ENCODE results near the gene CCDC178.
"Not testable (repeated sequence)": the region's sequence is repeated elsewhere in the genome, so short reads cannot be mapped to it uniquely, and the experiment has no call there.

CCDC178 gene

DNA sequence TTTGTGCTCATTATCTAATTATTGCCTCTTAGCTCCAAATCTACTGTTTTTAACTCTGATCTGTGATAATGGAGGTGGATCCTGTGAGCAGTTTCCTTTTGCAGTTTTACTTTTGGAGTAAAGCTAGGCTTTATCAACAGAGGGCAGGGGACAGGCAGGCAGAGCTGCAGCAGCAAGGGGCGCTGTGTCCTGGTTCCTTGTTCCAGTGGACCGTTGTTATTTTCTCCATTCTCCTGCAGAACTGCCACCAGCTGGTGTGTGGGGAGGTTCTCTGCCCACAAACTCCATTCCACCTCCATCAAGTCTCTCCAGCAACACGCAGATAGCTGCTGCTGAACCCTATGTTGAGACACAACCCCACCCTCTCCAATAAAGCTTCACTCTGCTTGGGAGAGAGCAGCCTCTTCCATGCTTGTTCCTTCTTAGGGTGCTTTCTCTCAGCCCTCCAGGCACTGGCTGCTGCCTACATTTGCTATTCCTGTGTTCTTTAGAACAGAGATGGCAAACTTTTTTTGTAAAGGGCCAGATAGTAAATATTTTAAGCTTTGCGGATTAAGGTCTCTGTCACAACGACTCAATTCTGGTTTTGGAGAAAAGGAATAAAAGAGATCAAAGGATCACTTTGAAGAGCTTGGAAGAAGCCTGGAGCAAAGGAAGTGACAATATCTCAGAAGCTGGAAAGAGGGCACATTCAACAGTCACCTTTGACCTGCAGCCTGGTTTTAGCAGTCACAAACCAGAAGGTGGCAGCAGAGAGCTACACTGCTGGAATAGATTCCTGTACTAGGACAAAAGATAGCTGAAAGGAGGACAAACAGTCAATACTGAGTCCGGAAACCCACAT, 208.8 kb downstream of the CCDC178 start:
- peak; percentile 5 to 11 for DNase-seq (ENCODE audit: extremely low read depth in 1 of 2, low read depth in 1 of 2)

DNA sequence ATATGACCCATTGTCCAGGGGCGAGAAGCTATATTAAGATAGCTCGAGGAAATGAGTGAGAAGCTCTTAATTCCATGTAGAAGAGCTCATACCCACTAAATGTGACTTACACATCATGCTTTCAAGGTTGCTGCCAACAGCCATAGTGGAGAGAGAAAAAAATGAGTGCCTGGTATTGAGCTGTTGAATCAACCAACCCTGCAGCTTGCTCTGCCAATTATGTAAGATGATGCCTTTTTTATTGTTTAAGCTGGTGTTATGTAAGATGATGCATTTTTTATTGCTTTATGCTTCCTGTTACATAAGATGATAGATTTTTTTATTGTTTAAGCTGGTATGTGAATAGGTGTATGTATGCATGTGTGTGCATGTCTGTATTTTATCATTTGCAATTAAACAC, 228.2 kb downstream of the CCDC178 start:
- DNase-seq (ENCODE audit: extremely low read depth in 1 of 2, low read depth in 1 of 2) = no peak

DNA sequence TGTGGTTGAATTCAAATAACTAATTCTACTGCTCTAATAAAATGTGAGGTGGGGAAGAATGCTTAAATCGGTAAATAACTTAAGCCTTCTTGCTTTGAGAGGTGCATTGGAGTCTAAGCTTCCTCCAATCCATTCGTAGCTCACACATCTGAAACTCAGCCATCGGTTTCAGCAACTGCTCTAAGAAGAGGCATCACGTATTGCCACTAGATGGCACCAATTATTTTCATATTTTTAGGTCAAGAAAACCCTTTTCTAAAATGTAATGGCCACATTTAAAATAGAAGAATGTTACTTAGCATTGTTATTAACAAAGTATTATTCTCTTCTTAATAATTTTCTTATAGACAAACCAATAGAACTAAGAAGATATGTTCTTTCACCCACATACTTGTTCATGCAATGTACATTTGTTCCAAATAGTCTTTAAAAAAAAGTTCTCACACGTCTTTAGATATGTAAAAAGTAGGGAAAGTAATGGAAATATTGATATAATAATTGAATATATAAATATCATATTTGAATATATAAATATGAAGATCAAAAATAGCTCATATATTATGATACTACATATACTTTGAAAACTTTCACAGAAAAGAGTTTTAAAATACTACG, 229.8 kb downstream of the CCDC178 start:
- DNase-seq (ENCODE audit: extremely low read depth in 1 of 2, low read depth in 1 of 2) = no peak

DNA sequence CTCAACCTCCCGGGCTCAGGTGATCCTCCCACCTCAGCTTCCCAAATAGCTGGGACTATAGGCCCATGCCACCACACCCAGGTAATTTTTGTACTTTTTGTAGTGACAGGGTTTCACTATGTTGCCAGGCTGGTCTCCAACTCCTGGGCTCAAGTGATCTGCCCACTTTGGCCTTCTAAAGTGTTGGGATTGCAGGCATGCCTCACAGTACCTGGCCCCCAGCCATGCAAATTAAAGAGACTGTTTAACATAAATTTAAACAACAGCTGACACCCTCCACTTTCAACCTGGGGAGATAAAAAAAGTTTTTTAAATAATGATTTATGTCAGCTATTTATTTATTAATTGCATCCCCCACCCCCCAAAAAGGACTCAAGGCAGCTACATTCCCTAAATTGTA, 234.7 kb downstream of the CCDC178 start:
- no peak for DNase-seq (ENCODE audit: extremely low read depth in 1 of 2, low read depth in 1 of 2)

DNA sequence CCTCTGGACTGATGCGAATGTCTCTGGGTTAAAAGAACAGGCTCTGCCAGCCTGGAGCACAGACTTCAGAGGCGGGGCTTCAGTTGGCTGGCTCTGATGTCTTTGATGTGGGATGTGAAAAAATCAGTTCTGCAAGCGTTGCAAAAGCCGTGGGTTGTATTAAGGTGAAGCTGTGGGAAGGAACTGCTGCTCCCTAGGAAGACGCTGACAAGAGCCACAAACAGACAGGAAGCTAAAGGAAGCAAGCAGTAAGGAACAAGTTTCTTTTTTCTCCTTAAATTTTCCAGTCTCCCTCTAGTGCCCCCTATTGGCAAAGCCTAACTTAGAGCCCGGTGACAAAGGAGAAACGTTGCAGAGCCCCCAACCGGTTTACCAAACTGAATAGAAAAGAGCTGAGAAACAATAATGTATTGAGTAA, 239.0 kb downstream of the CCDC178 start:
- no peak for DNase-seq (ENCODE audit: extremely low read depth in 1 of 2, low read depth in 1 of 2)

DNA sequence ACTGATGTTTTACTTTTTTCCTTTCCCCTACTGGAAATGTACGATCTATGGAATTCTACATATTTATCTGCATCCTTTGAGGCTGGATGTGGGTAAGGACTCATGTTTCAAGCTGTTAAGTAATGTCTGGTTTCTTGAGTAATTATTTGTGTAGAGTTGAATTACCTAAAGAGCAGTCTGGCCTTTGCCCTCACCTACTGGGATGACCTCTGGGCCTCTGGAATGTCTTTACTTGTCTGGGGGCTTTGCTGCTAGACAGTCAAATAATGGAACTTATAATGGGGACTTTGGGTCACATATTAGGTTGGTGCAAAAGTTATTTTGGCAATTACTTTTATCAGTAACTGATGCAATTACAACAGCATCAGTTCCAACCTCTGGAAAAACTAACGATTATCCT, 244.7 kb downstream of the CCDC178 start:
- DNase-seq (ENCODE audit: extremely low read depth in 1 of 2, low read depth in 1 of 2) = no peak

DNA sequence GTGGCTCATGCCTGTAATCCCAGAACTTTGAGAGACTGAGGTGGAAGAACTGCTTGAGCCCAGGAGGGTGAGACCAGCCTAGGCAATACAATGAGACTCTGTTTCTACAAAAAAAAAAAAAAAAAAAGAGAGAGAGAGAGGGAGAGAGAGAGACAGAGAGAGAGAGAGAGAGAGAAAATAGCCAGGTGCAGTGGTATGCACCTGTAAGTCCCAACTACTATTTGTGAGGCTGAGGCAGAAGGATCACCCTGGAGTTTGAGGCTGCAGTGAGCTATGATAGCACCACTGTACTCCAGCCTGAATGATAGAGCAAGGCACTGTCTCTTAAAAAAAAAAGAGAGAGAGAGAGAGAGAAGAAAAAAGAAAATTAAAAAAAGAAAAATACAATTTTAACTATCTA, 245.7 kb downstream of the CCDC178 start:
- DNase-seq (ENCODE audit: extremely low read depth in 1 of 2, low read depth in 1 of 2) = no peak

DNA sequence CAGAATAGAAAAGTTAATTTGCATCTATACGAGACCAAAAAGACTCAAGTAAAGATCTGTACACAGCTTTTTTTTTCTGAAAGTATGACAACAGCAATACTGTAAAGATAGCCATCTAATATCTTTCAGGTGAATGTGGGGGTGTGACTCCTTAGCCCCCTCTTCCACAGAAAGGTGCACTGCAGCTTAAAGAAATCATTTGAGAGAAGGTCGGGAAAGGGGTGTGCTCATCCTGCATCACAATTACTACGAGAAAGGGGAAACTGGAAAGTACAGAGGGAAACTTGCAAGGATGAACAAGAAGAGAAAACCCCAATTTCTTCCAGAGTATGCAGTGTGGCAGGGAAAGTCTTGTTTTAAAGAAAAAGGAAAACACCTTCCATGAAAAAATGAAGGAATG, 255.6 kb downstream of the CCDC178 start:
- no peak for DNase-seq (ENCODE audit: extremely low read depth in 1 of 2, low read depth in 1 of 2)

DNA sequence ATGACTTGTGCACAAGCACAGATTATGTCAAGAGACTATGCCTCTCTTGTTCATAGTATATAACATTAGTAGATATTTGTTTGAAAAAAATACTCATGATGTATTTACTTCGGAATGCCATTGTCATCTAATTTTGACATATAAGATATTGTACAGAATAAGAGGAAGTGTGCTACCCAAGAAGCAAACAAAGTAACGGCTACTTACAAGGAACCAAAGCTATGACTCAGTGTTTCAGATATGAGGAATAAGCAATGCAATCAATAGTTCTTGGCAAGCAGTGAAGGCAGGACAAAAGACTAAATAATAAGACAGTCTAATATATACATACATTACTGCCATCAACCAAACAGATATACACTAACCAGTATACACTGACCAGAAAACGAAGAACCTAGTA, 256.3 kb downstream of the CCDC178 start:
- DNase-seq (ENCODE audit: extremely low read depth in 1 of 2, low read depth in 1 of 2) = no peak

DNA sequence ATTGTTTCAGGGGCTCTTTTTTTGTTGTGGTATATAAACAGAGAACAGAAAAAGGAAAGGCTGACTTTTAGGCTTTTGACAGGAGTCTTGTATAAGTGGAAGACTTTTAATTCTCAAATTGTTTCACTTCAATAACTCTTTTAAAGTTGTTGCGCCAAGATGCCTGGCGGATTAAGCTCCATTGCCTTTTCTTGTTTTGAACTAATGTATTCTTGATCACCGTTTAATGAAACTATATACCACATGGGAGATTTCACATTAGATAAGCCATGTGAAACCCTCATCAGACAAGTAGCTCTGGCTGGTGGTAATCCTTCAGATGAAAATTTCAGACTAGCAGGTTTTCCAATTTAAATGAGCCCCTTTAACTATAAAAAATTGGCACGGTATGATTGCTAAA, 257.4 kb downstream of the CCDC178 start:
- no peak for DNase-seq (ENCODE audit: extremely low read depth in 1 of 2, low read depth in 1 of 2)

DNA sequence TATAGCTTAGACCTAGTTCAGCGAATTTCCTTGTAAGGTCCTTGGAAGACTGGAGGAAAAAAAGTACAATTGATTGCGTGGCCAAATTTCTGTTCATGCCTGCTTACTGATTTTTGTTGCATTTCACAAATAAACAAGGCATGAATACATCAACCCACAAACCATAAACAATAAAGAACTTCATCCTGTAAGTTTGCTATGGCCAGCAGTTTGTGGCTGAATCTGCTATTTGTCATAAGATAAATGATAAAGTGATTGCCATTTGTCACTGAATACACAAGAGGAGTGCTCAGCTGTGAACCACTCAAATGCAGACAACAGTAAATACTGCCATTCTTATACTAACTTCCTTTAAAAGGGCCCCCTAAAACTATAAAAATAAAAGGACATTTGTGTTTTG, 259.5 kb downstream of the CCDC178 start:
- no peak for DNase-seq (ENCODE audit: extremely low read depth in 1 of 2, low read depth in 1 of 2)

DNA sequence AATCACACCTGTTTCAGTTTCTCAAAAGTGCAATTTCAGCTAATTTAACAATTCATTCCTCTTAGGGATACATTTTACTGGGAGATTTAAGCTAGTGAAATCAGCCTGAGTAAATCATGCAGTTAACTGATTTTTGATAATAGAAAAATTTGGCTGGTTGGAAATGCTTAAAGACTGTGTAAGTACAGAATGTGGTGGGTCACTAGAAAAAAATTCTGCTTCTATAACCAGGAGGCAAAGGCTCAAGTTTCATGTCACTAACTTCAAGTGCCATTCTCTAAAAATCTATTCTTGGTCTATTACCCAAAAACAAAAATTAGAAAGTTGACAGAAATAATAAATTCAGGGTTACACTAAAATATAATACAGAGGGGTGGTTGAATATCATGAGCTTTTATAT, 271.3 kb downstream of the CCDC178 start:
- no peak for DNase-seq (ENCODE audit: extremely low read depth in 1 of 2, low read depth in 1 of 2)

DNA sequence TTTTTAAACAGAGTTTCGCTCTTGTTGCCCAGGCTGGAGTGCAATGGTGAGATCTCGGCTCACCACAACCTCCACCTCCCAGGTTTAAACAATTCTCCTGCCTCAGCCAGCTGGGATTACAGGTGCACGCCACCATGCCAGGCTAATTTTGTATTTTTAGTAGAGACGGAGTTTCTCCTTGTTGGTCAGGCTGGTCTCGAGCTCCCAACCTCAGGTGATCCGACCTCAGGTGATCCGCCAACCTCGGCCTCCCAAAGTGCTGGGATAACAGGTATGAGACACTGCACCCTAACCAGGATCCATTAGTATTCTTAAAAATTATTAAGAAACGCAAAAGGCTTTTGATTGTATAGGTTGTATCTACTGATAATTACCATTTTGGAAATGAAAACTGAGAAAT, 276.4 kb downstream of the CCDC178 start:
- not testable (repeated sequence) for DNase-seq (ENCODE audit: extremely low read depth in 1 of 2, low read depth in 1 of 2)

DNA sequence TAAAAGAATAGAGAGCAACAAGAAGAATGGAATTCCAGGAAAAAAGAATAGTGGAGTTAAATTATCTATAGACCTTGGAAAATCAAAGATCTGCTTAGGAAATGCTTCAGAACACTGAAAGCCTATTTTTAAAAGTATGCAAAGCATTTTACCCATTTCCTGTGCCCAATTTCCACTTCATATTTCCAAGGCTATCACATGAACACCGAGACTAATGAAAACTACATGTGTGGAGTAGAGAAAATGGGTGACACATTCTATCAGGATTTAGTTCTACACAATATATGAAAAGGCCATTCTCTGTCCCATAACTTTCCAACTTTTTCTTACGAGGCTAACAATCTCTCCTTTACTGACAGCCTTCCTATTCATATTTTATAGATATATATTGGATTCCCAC, 279.4 kb downstream of the CCDC178 start:
- DNase-seq (ENCODE audit: extremely low read depth in 1 of 2, low read depth in 1 of 2) = no peak

DNA sequence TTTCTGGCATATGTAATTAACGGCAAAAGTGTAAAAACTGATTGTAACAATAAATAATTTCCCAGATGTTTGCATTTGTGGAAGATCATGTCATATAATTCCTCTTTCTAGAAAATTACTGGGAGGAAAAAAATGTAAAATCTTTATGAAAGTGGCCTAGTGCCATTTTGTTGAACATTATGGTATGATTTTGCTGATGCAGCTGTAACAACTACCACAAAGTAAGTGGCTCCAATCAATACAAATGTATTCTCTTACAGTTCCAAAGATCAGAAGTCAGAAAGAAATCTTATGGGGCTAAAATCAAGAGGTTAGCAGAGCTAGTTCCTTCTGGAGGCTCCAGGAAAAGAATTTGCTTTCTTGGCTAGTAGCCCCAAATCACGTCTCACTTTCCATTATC, 281.4 kb downstream of the CCDC178 start:
- DNase-seq (ENCODE audit: extremely low read depth in 1 of 2, low read depth in 1 of 2) = no peak

DNA sequence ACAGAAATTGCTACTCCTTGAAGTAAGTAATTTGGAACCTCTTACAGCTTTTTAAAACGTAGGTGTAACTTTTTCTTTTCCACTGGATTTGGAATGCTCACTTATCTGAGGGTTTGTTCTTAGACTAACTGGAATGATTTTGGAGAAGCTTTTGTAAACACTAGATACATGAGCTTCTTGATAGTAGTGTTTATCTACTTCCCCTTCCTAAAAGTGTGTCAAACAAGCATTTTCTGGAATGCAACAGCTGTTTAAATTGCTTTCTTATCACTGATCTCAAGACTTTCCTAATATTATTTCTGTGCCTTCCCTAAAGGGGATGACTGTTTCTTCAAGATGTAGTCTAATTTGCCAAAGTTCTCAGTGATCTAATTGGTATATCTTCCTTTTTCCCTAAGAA, 282.6 kb downstream of the CCDC178 start:
- no peak for DNase-seq (ENCODE audit: extremely low read depth in 1 of 2, low read depth in 1 of 2)

DNA sequence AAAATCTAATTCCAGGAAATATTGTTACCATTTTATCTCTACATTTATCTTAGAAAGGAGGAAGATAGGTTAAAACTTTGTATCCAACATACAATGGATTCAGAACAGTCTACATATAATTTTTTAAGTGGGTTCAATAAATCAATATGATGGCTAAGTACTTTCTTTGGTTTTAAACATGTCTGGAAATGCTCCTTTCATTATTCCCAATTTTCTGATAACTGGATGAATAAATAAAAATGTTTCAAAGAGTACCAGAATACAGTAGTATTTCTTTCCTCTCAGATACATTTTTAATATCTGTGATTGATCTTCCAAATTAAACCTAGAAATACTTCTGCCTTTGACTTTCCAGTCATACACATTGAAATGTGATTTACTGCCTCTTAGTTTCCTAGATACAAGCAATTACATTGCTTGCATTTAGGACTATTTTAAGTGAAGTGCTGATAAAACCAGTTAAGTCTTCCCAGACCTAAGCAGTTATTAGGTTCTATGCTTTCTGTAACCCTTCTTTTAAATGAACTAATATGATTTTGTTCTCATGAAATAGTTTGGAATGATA, 283.5 kb downstream of the CCDC178 start:
- DNase-seq (ENCODE audit: extremely low read depth in 1 of 2, low read depth in 1 of 2) = no peak

DNA sequence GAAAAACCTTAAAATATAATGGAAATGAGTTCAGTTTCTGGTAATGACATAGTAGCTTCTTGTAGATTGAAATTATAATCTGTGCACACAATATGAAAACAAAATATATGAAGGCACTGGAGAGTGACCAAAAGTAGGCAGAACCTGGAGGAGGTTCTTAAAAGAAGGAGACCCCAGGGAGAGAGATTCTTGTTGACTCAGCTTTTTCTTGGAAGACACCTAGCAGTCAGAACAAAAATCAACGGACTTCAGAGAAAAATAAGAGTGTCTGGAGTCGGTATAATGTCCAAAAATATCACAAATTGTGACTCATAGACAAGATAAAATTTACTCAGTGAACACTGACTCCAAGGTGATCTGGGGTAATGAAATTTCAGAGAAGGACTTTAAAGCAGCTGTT, 286.5 kb downstream of the CCDC178 start:
- DNase-seq (ENCODE audit: extremely low read depth in 1 of 2, low read depth in 1 of 2) = no peak

DNA sequence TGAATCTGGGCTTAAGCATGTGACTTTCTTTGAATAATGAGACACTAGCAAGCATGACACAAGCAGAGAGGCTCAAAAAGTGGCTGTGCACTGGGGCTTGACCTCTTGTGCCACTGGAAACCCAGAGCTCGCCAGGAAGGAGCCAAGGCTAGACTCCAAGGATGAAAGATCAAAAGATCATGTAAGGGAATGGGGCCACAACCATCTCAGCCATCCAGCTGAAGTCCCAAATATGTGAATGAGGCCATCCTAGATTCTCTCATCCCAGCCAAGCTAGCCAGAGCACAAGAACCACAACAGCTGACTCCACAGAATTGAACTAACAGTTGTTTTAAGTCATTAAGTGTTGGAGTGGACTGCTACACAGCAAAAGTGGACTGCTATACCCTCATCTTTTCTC, 288.1 kb downstream of the CCDC178 start:
- no peak for DNase-seq (ENCODE audit: extremely low read depth in 1 of 2, low read depth in 1 of 2)

DNA sequence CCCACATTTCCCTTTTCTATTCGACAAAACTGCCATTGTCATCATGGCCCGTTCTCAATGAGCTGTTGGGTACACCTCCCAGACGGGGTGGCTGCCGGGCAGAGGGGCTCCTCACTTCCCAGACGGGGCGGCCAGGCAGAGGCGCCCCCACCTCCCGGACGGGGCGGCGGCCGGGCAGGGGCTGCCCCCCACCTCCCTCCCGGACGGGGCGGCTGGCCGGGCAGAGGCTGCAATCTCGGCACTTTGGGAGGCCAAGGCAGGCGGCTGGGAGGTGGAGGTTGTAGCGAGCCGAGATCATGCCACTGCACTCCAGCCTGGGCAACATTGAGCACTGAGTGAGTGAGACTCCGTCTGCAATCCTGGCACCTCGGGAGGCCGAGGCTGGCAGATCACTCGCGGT, 292.7 kb downstream of the CCDC178 start:
- DNase-seq (ENCODE audit: extremely low read depth in 1 of 2, low read depth in 1 of 2) = not testable (repeated sequence)

DNA sequence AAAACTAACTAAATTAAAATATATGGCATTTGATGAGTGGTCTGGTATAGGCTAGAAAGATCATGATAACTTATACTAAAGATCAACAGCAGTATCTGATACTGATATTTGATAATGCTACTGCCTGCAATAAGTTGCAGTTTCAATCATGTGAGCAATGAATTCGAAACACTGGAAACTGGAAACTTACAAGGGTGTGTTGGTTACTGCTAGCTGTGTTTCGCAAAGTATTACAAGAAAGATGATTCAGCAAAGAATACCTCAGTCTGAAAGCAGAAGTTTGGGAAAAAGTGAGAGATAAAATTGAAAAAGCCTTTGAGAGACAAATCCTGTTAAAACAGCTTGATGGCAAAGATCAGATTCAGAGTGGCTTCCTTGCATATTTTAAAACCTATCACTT, 294.5 kb downstream of the CCDC178 start:
- DNase-seq (ENCODE audit: extremely low read depth in 1 of 2, low read depth in 1 of 2) = no peak

DNA sequence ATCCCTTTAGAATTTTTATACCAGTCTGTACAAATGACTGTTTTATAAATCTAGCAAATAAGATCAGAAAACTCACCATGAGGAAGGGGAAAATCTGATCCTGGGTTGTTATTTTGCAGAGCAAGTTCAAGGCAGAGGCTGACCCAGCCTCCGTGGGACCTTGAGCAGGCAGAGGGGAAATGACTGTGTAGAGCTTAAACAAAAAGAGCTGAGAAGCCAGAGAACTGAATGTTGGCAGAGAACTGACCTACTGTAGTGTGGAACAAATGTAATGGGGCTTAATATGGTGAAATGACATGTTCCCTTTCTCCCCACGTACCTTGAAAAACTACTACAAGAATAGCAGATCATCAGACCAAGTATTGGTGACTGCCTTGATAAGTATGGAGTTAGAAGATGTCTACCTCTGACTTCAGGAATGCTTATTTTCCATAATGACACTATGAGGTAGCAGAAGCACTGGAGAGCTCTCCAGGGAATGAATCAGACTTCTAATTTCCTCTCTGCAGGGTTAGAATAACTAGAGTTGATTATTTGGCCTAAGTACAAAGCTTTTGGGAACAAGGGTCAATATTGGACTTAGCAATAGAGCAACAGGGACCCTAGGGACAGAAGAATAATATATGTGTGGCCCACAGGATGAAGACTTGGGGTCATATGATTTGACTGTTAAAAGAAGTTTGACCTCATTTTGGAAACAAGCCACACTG, 304.4 kb downstream of the CCDC178 start:
- DNase-seq (ENCODE audit: extremely low read depth in 1 of 2, low read depth in 1 of 2) = no peak

Measured in stimulated activated CD8-positive, alpha-beta memory T cell treated with anti-CD3 and anti-CD28 coated beads, Interleukin-7, amount 100 ng/mL, for 48 hours (primary cell).